DMS114 treated with DMSO at 0.1 percent for 48 hours (cell line): ENCODE measurements around the gene PTPRD.
"Not testable (repeated sequence)": the region's sequence is repeated elsewhere in the genome, so short reads cannot be mapped to it uniquely, and the experiment has no call there.

ENCODE experiments used
- DNase-seq: peaks from one replicate; lab custom pipeline; 2025; ENCODE audit not compliant: unreplicated experiment; lab: John Stamatoyannopoulos, UW

Gene PTPRD

DNA sequence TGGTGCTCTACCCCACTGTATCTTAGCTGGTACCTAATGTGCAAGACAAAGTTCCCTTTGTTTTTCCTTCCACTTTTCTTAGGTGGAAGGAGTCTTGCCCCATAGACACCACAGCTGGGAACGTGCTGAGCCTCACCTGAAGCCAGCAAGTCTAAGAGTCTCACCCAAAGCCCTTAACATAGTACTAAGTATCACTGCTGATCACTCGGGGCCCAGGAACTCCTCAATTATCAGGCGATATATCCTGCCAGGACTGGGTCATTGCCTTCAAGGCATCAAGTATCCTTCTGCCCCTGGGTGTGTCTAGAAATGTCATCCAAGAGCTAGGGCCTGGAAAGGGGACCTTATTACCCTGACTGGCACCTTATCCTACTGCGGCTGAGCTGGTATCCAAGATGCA lies 123.9 kb downstream of the PTPRD start:
- no peak for DNase-seq

GRCh38 chr9:10479172-10479571 lies 133.6 kb downstream of the PTPRD start:
- DNase-seq: no peak

- DNase-seq: not testable (repeated sequence)
Measured at GRCh38 chr9:10449201-10449617, 163.6 kb downstream of the PTPRD start.

DNA sequence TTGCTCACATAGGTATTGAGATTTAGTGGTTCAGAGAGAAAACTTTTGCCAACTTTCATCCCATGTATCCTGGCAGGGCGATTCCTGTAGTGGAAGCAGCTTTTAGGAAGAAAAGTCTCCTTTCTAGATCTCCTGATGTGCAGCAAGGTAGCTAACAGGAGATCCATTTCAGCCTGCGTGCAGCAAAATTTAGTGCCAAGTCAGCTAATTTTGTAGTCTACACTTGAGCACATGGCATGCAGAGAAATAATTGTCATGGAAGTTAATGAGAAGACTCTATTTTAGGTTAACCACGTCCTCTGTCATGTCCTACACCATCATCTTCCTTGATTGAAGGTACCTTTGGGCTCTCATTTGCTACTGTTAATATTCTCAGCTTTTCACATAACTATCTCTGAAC lies 165.8 kb downstream of the PTPRD start:
- DNase-seq: no peak

- no peak for DNase-seq
Measured at GRCh38 chr9:10443868-10444204, 169.0 kb downstream of the PTPRD start.

- DNase-seq: no peak
Measured at GRCh38 chr9:10443181-10443867, 169.5 kb downstream of the PTPRD start.

DNA sequence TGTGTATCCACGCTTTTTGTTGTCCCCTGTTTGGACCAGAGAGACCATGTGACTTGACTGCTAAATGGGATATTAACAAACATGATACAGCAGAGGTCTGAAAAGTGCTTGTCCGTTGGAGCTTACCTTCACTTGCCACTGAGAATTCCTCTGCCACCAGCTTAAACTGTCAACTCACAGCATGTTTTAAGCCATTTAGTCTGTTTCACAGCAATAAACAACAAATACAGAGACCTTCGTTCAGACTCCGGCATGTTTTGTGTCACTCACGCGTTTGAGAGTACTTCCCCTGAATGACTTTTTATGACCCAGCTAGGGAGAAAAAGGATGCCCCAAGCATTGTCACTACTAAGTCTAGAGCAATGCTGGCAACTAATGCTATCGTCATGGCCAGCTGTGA lies 173.8 kb downstream of the PTPRD start:
- DNase-seq: no peak

- no peak for DNase-seq
Measured at GRCh38 chr9:10436756-10437155, 176.0 kb downstream of the PTPRD start.

- no peak for DNase-seq
Measured at GRCh38 chr9:10434412-10434811, 178.4 kb downstream of the PTPRD start.

GRCh38 chr9:10411272-10411671 lies 201.5 kb downstream of the PTPRD start:
- DNase-seq: no peak

GRCh38 chr9:10403283-10403682 lies 209.5 kb downstream of the PTPRD start:
- DNase-seq: no peak

DNA sequence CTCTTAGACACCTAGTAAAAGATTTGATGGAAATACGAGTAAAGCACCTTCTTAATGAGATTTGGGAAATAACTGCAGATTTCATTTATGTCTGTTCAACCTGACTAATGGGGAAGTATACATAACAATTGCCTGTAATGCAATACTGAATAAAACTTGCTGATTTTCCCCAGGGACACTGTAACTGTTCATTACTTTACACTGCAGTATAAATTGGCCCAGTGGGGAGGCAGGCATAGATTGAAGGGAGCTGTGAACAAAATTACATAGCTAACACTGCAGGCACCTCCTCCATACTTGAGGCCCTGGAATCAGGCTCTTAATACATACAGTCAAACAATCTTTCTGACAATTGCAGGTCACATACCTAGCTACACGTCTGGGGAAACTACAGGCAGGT lies 216.2 kb downstream of the PTPRD start:
- DNase-seq: no peak

GRCh38 chr9:10387282-10387681 lies 225.5 kb downstream of the PTPRD start:
- DNase-seq: no peak

GRCh38 chr9:10371824-10372223 lies 241.0 kb downstream of the PTPRD start:
- DNase-seq: no peak

GRCh38 chr9:10366171-10366779 lies 246.5 kb downstream of the PTPRD start:
- peak; percentile 24 for DNase-seq

- no peak for DNase-seq
Measured at GRCh38 chr9:10354591-10354990, 258.2 kb downstream of the PTPRD start.

GRCh38 chr9:10345621-10346020 lies 267.2 kb downstream of the PTPRD start:
- not testable (repeated sequence) for DNase-seq

DNA sequence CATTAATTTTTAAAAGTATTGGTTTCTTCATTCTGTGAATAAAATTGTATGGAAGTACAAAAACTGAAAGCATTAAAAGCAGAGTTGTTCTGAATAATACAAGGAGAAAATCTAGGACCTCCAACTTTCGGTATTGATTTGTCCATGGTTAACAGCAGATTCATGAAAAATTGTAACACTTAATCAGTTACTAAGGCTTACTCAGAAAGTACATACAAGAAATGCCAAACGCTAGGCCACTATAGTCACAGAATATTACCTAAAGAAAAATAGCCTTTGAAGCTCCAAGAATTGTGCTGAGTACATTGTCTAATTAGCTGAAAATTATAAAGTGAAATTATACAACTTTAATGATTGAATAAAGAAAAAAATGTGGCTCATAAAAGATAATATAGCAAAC lies 271.7 kb downstream of the PTPRD start:
- no peak for DNase-seq

GRCh38 chr9:10339152-10339551 lies 273.6 kb downstream of the PTPRD start:
- DNase-seq: no peak

GRCh38 chr9:10331157-10331556 lies 281.6 kb downstream of the PTPRD start:
- no peak for DNase-seq

DNA sequence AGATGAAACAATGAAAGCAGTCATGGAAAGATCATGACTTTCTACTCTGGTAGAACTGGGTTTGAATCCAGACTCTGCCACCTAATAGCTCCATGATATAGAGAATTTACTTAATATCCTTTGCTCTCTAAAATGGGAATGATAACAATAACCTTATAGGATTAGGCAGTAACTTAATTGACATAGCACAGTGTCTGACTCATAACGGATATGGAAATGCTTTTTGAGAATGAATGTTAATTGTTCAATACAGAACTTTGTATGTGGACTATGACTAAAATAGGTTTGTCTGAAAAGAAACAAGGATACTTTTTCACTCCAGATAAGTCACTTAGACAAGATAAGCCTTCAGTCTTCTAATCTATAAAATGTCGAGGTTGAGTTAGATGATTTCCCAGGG lies 330.7 kb downstream of the PTPRD start:
- no peak for DNase-seq

DNA sequence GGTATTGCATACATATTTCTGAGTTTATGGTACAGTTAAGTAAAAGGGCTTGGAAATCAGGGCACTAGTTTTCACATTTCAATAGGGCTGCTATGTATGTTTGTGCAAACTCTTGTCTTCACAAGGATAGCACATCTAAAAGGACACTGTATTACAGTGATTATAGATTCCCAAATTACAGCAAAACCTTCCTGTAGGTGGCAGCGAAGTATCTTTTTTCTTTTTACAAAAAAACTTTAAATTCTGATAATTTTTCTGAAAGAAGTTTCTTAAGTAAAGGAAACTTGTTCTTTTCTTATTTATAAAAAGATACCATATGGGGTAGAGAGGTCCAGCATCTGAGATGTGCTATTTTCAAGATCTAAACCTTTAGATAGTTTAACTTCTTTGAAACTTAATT lies 337.8 kb downstream of the PTPRD start:
- no peak for DNase-seq

DNA sequence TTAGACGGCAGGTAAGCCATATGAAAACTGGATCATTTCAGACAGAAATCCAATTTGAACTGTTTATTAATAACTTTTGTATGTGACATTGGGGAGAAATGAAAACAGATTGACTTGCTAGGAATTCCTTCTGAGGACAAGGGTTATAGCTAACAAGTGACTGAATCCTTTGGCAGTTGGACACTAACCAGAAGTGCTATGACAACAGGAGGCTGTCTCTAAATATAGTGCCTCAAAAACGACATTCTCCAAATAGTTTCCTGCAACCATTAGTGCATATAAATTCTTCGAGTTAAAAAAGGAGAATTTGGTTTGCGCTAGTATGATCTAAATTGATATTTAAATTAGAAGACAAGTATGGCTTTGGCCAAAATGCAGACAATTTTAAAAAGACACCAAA lies 338.6 kb downstream of the PTPRD start:
- no peak for DNase-seq
